Caco-2 (cell line): ENCODE data around the gene AP4E1. TPM values are rescaled to one million over a fixed set of nuclear protein-coding genes. Genes with fewer than 3 reads are reported as not detected.

Experiments used
- BruUV-seq: library from RNA; stranded (reverse); fragments of 400-500 nt; replicated peaks from 2 replicates; lab custom pipeline; 2021; lab: Mats Ljungman, UMichigan
- CTCF ChIA-PET: fragments of 300-600 bp; sonication (Branson Sonifier 250); formaldehyde crosslinking; loops from one replicate; lab custom pipeline; 2022; ENCODE audit warnings: antibody characterized with exemption; lab: Charles Lee
- POLR2A ChIA-PET: fragments of 300-600 bp; sonication (Branson Sonifier 250); formaldehyde crosslinking; loops from one replicate; lab custom pipeline; 2022; ENCODE audit warnings: antibody characterized with exemption; lab: Charles Lee
- DNase-seq, 2 experiments: peaks; one replicate each; pipeline versions ENCODE4 v3.0.0 to v3.0.0-alpha.2; 2020 to 2022
- H3K27me3 ChIP-seq: replicated peaks from 2 replicates; pipeline ENCODE4 v1.6.0; 2011; ENCODE audit warnings: low read length; ENCODE audit not compliant: control insufficient read depth, insufficient read depth
- H3K36me3 ChIP-seq: 2 replicates; pipeline ENCODE4 v1.5.1; 2011; ENCODE audit warnings: low read length; ENCODE audit not compliant: control insufficient read depth, insufficient read depth
- H3K4me1 ChIP-seq: fragments of 250-450 bp; sonication (Bioruptor Pico); 2 replicates; pipeline ENCODE4 v1.5.1; 2020; ENCODE audit warnings: mild to moderate bottlenecking
- H3K4me3 ChIP-seq: 2 replicates; pipeline ENCODE4 v1.5.1; 2011; ENCODE audit warnings: low read depth, mild to moderate bottlenecking, control low read depth, low read length
- H3K9me3 ChIP-seq: fragments of 250-450 bp; sonication (Bioruptor Pico); 2 replicates; pipeline ENCODE4 v1.5.1; 2020; ENCODE audit warnings: mild to moderate bottlenecking, moderate library complexity
- H3K27ac Mint-ChIP-seq: one replicate; pipeline ENCODE4 v1.8.0; 2022; ENCODE audit warnings: mixed read lengths; ENCODE audit not compliant: unreplicated experiment
- H3K27me3 Mint-ChIP-seq: one replicate; pipeline ENCODE4 v1.8.0; 2022; ENCODE audit warnings: mixed read lengths; ENCODE audit not compliant: insufficient read depth, unreplicated experiment
- H3K36me3 Mint-ChIP-seq: one replicate; pipeline ENCODE4 v1.8.0; 2022; ENCODE audit warnings: mild to moderate bottlenecking, mixed read lengths; ENCODE audit not compliant: insufficient read depth, unreplicated experiment
- H3K4me1 Mint-ChIP-seq: one replicate; pipeline ENCODE4 v1.8.0; 2022; ENCODE audit warnings: low read depth, mixed read lengths; ENCODE audit not compliant: unreplicated experiment
- H3K4me3 Mint-ChIP-seq: one replicate; pipeline ENCODE4 v1.8.0; 2022; ENCODE audit warnings: mild to moderate bottlenecking, moderate library complexity, mixed read lengths; ENCODE audit not compliant: unreplicated experiment
- H3K9me3 Mint-ChIP-seq: one replicate; pipeline ENCODE4 v1.8.0; 2022; ENCODE audit warnings: mixed read lengths; ENCODE audit not compliant: unreplicated experiment
- CTCF ChIP-seq, 2 experiments: fragments of 200-600 bp in 1 of 2; IDR thresholded peaks; 1 replicate in 1 of 2; 2 replicates in 1 of 2; pipeline versions ENCODE4 v1.5.1 to v1.8.0; 2011 to 2022; ENCODE audit warnings: antibody characterized with exemption in 1 of 2, control low read depth in 1 of 2, inconsistent platforms in 1 of 2, low read depth in 1 of 2, low read length in 1 of 2, mild to moderate bottlenecking in 1 of 2, moderate library complexity in 1 of 2; ENCODE audit not compliant: insufficient read depth in 1 of 2, severe bottlenecking in 1 of 2, unreplicated experiment in 1 of 2
- intact Hi-C: fragments of 100-400 bp; cut with micrococcal nuclease; formaldehyde crosslinking; loops from one replicate; pipeline ENCODE4 v1.10.0; 2022; ENCODE audit not compliant: unreplicated experiment
- total RNA-seq: library from RNA; stranded (reverse); gene quantifications from 2 replicates; pipeline ENCODE4 v1.2.3, GENCODE V29; 2022

AP4E1 gene
- total RNA-seq, 1 experiment from 2014 or later: 15.9 TPM

- Mint-ChIP-seq H3K27me3 (no peaks in the 10 kb centered on the region), H3K9me3 (peaks cover 26% of the 10 kb centered on the region), H3K27ac (no peak overlapping the region), H3K4me1 (no peaks in the 10 kb centered on the region), H3K36me3 (peaks cover 44% of the 10 kb centered on the region), H3K4me3 (no peak overlapping the region)
- Histone ChIP-seq H3K36me3 (no peaks in the 10 kb centered on the region; the same call in 1 of the 2 replicates), H3K9me3 (peaks cover 17% of the 10 kb centered on the region), H3K27me3 (no peaks in the 10 kb centered on the region), H3K4me3 (no peak overlapping the region), H3K4me1 (no peaks in the 10 kb centered on the region)
- BruUV-seq: no TSS peak
- DNase-seq: no peak
- TF ChIP-seq CTCF (IDR thresholded peaks at IDR 0.05; ENCODE audit: insufficient read depth in 1 of 2, low read depth in 1 of 2, low read length in 1 of 2, severe bottlenecking in 1 of 2, unreplicated experiment in 1 of 2): no peak
- ChIA-PET CTCF (no interaction called here), POLR2A (no interaction called here)
- intact Hi-C loops: no loop called here
Measured at GRCh38 chr15:50973605-50974004, 65.1 kb downstream of the AP4E1 start.

- Histone ChIP-seq H3K9me3 (no peaks in the 10 kb centered on the region), H3K27me3 (no peaks in the 10 kb centered on the region), H3K4me1 (no peaks in the 10 kb centered on the region), H3K36me3 (no peaks in the 10 kb centered on the region; the same call in 1 of the 2 replicates), H3K4me3 (no peak overlapping the region)
- ChIA-PET CTCF (interaction anchor here (0.6 kb wide), 1 partner anchor 557 kb away, joined by 6 read pairs; no protein-coding TSS in a partner anchor), POLR2A (no interaction called here)
- no peaks in the 10 kb centered on the region for H3K9me3 Mint-ChIP-seq
- no TSS peak for BruUV-seq
- no peak for DNase-seq
- intact Hi-C loops: no loop called here
- H3K36me3 Mint-ChIP-seq: peaks cover 39% of the 10 kb centered on the region
- no peak overlapping the region for H3K27ac Mint-ChIP-seq
- H3K4me3 Mint-ChIP-seq: no peak overlapping the region
- no peak for TF ChIP-seq CTCF (IDR thresholded peaks at IDR 0.05; ENCODE audit: insufficient read depth in 1 of 2, low read depth in 1 of 2, low read length in 1 of 2, severe bottlenecking in 1 of 2, unreplicated experiment in 1 of 2)
- no peaks in the 10 kb centered on the region for H3K4me1 Mint-ChIP-seq
- no peaks in the 10 kb centered on the region for H3K27me3 Mint-ChIP-seq
Measured at GRCh38 chr15:50977162-50977561, 68.7 kb downstream of the AP4E1 start.

DNA sequence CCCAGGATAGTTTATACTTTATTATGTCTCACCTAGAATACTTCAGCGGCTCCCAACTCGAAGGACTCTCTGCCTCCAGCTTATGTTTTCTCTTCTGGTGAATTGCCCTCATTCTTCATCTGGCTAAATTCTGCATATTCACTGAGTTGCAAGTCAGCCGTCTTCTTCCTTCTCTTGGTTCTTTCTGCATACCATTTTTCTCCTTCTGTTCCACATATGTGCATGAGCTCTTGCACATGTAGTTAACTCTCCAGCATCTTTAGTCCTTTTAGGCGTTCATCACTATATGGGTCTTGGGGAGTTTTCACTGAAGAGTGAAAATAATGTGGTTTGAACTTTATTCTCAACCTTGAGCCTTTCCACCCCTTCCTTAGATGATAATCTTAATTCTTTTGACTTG is 70.1 kb downstream of the AP4E1 start:
- Mint-ChIP-seq H3K27me3 (no peaks in the 10 kb centered on the region), H3K36me3 (peaks cover 44% of the 10 kb centered on the region), H3K4me3 (no peak overlapping the region), H3K4me1 (no peaks in the 10 kb centered on the region), H3K9me3 (no peaks in the 10 kb centered on the region), H3K27ac (no peak overlapping the region)
- DNase-seq: no peak
- intact Hi-C loops: no loop called here
- H3K27me3 ChIP-seq: no peaks in the 10 kb centered on the region
- H3K4me3 ChIP-seq: no peak overlapping the region
- H3K4me1 ChIP-seq: no peaks in the 10 kb centered on the region
- ChIA-PET CTCF (no interaction called here), POLR2A (no interaction called here)
- no peaks in the 10 kb centered on the region for H3K36me3 ChIP-seq
- no peak for TF ChIP-seq CTCF (IDR thresholded peaks at IDR 0.05; ENCODE audit: insufficient read depth in 1 of 2, low read depth in 1 of 2, low read length in 1 of 2, severe bottlenecking in 1 of 2, unreplicated experiment in 1 of 2)
- no TSS peak for BruUV-seq
- no peaks in the 10 kb centered on the region for H3K9me3 ChIP-seq
